GM19238 (cell line): Measurements from ENCODE around the gene SLC22A12.

Experiments
- DNase-seq: peaks from one replicate; pipeline ENCODE4 v3.0.0; 2011; ENCODE audit warnings: low spot score; ENCODE audit not compliant: insufficient read length

Gene SLC22A12

GRCh38 chr11:64643920-64644646 is 53.1 kb downstream of the SLC22A12 start:
- DNase-seq: no peak

- peak; percentile 40 for DNase-seq
Measured at GRCh38 chr11:64644647-64645275, 53.7 kb downstream of the SLC22A12 start.

GRCh38 chr11:64647019-64647779 is 56.2 kb downstream of the SLC22A12 start:
- no peak for DNase-seq

GRCh38 chr11:64648551-64648950 is 57.5 kb downstream of the SLC22A12 start:
- DNase-seq: no peak

- no peak for DNase-seq
Measured at GRCh38 chr11:64649291-64649697, 58.3 kb downstream of the SLC22A12 start.

- no peak for DNase-seq
Measured at GRCh38 chr11:64650923-64651523, 60.0 kb downstream of the SLC22A12 start.
